SK-N-SH treated with all-trans-retinoic acid at 6 μM for 48 hours (cell line): ENCODE data around the gene ZMIZ1.

ENCODE experiments used
- ARNTL ChIP-seq: fragments of 450-650 bp; formaldehyde crosslinking; IDR thresholded peaks from 2 replicates; pipeline ENCODE4 v1.5.0; 2020; ENCODE audit warnings: low read depth, mild to moderate bottlenecking, moderate library complexity, borderline replicate concordance
- BACH2 ChIP-seq: fragments of 250-450 bp; sonication (Bioruptor Pico); IDR thresholded peaks from 2 replicates; pipeline ENCODE4 v1.9.0; 2021; ENCODE audit warnings: mild to moderate bottlenecking, borderline replicate concordance
- CREB5 ChIP-seq: fragments of 250-450 bp; sonication (Bioruptor Pico); IDR thresholded peaks from 2 replicates; pipeline ENCODE4 v1.5.1; 2020; ENCODE audit warnings: low read depth, mild to moderate bottlenecking, moderate library complexity
- CSDC2 ChIP-seq: fragments of 250-450 bp; sonication (Bioruptor Pico); IDR thresholded peaks from 2 replicates; pipeline ENCODE4 v1.5.0; 2020; ENCODE audit warnings: mild to moderate bottlenecking, moderate library complexity
- CSRNP3 ChIP-seq: fragments of 250-450 bp; sonication (Bioruptor Pico); IDR thresholded peaks from 2 replicates; pipeline ENCODE4 v1.5.1; 2021; ENCODE audit warnings: mild to moderate bottlenecking, moderate library complexity
- ISL1 ChIP-seq: fragments of 250-450 bp; sonication (Bioruptor Pico); IDR thresholded peaks from 2 replicates; pipeline ENCODE4 v2.1.2; 2022; ENCODE audit warnings: mild to moderate bottlenecking, moderate library complexity
- PATZ1 ChIP-seq: fragments of 250-450 bp; sonication (Bioruptor Pico); IDR thresholded peaks from 2 replicates; pipeline ENCODE4 v1.8.0; 2020; ENCODE audit warnings: mild to moderate bottlenecking, moderate library complexity, borderline replicate concordance
- RARB ChIP-seq: fragments of 250-450 bp; sonication (Bioruptor Pico); IDR thresholded peaks from 2 replicates; pipeline ENCODE4 v1.8.0; 2021; ENCODE audit warnings: mild to moderate bottlenecking, moderate library complexity
- ZC3H10 ChIP-seq: fragments of 250-450 bp; sonication (Bioruptor Pico); IDR thresholded peaks from 2 replicates; pipeline ENCODE4 v1.5.1; 2021; ENCODE audit warnings: mild to moderate bottlenecking, moderate library complexity

GRCh38 chr10:79159785-79160184 lies 91.0 kb downstream of the ZMIZ1 start:
- TF ChIP-seq PATZ1 (CRISPR knock-in tag) (no peak; the same call in 1 of the 2 replicates), BACH2 (CRISPR knock-in tag) (no peak), CSDC2 (CRISPR knock-in tag) (0 out of 2 replicates have a peak, but pooled peaks have one; percentile 32), CREB5 (CRISPR knock-in tag) (no peak), RARB (CRISPR knock-in tag) (no peak), ISL1 (CRISPR knock-in tag) (peak; percentile 30), CSRNP3 (CRISPR knock-in tag) (peak; percentile 47; the same call in 1 of the 2 replicates), ARNTL (no peak), ZC3H10 (CRISPR knock-in tag) (no peak)
